ENCODE measurements around the gene ATXN7. TPM values are rescaled to one million over a fixed set of nuclear protein-coding genes. Genes with fewer than 3 reads are reported as not detected.

The ATXN7 gene
- total RNA-seq, 1 experiment from 2014 or later = 27.5 TPM

DNA sequence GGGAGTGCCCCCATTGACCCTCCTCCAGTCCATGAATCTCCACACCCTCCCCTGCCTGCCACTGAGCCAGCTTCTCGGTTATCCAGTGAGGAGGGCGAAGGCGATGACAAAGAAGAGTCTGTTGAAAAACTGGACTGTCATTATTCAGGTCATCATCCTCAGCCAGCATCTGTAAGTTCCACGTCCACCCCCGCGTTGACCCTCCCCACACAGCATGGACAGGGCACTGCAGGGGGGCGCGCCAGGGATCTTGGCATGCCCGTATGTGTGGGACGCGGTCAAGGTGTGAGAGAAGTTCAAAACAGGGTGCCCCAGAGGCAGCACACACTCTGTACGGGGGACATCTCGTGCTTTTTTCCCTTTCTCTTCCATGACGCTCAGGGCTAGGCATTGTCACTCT is 126.5 kb downstream of the ATXN7 start:
- H3K9ac ChIP-seq (ENCODE audit: low read length) = no peak overlapping the region
- intact Hi-C loops (cut with micrococcal nuclease) = loop anchor here (10.0 kb wide), 2 partner anchors 175 to 1365 kb away; partner anchors contain the start of gene C3orf49
- POLR2A ChIA-PET = no interaction called here
- H3K4me3 ChIP-seq (replicated peaks in 1 of 2; ENCODE audit: low read depth in 1 of 2, low read length in 2 of 2) = no peak overlapping the region
- H3K79me2 ChIP-seq (ENCODE audit: insufficient read depth, low read length) = no peaks in the 10 kb centered on the region
- TF ChIP-seq FOSL1 (IDR thresholded peaks at IDR 0.05; ENCODE audit: low read depth) (no peak), CEBPB (IDR thresholded peaks at IDR 0.05; ENCODE audit: low read depth) (no peak), EGR1 (IDR thresholded peaks at IDR 0.05; ENCODE audit: low read depth) (no peak), JUND (IDR thresholded peaks at IDR 0.05) (no peak), SRF (IDR thresholded peaks at IDR 0.05; ENCODE audit: low read depth) (no peak), SP1 (IDR thresholded peaks at IDR 0.05; ENCODE audit: low read depth) (no peak), SIN3A (IDR thresholded peaks at IDR 0.05; ENCODE audit: low read depth) (no peak), ELF1 (IDR thresholded peaks at IDR 0.05; ENCODE audit: borderline replicate concordance, low read depth) (no peak), RAD21 (IDR thresholded peaks at IDR 0.05; ENCODE audit: low read depth) (no peak), CBX3 (IDR thresholded peaks at IDR 0.05; ENCODE audit: low read depth) (no peak), ZNF274 (IDR thresholded peaks at IDR 0.05; ENCODE audit: low read depth, low read length) (no peak), TCF7L2 (IDR thresholded peaks at IDR 0.05; ENCODE audit: borderline replicate concordance, extremely low read depth, insufficient read depth, insufficient read length) (no peak)
- TF ChIP-seq, protein P1, sequence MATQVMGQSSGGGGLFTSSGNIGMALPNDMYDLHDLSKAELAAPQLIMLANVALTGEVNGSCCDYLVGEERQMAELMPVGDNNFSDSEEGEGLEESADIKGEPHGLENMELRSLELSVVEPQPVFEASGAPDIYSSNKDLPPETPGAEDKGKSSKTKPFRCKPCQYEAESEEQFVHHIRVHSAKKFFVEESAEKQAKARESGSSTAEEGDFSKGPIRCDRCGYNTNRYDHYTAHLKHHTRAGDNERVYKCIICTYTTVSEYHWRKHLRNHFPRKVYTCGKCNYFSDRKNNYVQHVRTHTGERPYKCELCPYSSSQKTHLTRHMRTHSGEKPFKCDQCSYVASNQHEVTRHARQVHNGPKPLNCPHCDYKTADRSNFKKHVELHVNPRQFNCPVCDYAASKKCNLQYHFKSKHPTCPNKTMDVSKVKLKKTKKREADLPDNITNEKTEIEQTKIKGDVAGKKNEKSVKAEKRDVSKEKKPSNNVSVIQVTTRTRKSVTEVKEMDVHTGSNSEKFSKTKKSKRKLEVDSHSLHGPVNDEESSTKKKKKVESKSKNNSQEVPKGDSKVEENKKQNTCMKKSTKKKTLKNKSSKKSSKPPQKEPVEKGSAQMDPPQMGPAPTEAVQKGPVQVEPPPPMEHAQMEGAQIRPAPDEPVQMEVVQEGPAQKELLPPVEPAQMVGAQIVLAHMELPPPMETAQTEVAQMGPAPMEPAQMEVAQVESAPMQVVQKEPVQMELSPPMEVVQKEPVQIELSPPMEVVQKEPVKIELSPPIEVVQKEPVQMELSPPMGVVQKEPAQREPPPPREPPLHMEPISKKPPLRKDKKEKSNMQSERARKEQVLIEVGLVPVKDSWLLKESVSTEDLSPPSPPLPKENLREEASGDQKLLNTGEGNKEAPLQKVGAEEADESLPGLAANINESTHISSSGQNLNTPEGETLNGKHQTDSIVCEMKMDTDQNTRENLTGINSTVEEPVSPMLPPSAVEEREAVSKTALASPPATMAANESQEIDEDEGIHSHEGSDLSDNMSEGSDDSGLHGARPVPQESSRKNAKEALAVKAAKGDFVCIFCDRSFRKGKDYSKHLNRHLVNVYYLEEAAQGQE (IDR thresholded peaks at IDR 0.05; ENCODE audit: low read depth) = no peak
- TF ChIP-seq, protein P2, sequence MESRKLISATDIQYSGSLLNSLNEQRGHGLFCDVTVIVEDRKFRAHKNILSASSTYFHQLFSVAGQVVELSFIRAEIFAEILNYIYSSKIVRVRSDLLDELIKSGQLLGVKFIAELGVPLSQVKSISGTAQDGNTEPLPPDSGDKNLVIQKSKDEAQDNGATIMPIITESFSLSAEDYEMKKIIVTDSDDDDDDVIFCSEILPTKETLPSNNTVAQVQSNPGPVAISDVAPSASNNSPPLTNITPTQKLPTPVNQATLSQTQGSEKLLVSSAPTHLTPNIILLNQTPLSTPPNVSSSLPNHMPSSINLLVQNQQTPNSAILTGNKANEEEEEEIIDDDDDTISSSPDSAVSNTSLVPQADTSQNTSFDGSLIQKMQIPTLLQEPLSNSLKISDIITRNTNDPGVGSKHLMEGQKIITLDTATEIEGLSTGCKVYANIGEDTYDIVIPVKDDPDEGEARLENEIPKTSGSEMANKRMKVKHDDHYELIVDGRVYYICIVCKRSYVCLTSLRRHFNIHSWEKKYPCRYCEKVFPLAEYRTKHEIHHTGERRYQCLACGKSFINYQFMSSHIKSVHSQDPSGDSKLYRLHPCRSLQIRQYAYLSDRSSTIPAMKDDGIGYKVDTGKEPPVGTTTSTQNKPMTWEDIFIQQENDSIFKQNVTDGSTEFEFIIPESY (IDR thresholded peaks at IDR 0.05; ENCODE audit: extremely low read depth, insufficient replicate concordance, low read length) = no peak
- TF ChIP-seq, protein P3, sequence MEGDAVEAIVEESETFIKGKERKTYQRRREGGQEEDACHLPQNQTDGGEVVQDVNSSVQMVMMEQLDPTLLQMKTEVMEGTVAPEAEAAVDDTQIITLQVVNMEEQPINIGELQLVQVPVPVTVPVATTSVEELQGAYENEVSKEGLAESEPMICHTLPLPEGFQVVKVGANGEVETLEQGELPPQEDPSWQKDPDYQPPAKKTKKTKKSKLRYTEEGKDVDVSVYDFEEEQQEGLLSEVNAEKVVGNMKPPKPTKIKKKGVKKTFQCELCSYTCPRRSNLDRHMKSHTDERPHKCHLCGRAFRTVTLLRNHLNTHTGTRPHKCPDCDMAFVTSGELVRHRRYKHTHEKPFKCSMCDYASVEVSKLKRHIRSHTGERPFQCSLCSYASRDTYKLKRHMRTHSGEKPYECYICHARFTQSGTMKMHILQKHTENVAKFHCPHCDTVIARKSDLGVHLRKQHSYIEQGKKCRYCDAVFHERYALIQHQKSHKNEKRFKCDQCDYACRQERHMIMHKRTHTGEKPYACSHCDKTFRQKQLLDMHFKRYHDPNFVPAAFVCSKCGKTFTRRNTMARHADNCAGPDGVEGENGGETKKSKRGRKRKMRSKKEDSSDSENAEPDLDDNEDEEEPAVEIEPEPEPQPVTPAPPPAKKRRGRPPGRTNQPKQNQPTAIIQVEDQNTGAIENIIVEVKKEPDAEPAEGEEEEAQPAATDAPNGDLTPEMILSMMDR (IDR thresholded peaks at IDR 0.05 in 2 of 3, conservative IDR thresholded peaks at IDR 0.05 in 1 of 3; ENCODE audit: borderline replicate concordance in 1 of 3, insufficient read depth in 1 of 3, low read depth in 2 of 3, low read length in 2 of 3) = no peak
- peaks cover 14 to 16% of the 10 kb centered on the region in 2 experiments; a peak in 3 of 4 replicates for H3K36me3 ChIP-seq (ENCODE audit: control insufficient read depth in 1 of 2, insufficient read depth in 2 of 2, low read length in 2 of 2)
- no peak for DNase-seq (ENCODE audit: low read depth, low spot score)
- RAD21 ChIA-PET (ENCODE audit: low non-redundant PET in 1 of 2, low total read pairs in 2 of 2, uncharacterized antibody in 2 of 2, unreplicated experiment in 2 of 2) = no interaction called here
- no peak overlapping the region for H3K4me2 ChIP-seq (ENCODE audit: low read length)
- H2AFZ ChIP-seq (ENCODE audit: low read depth, low read length, poor library complexity, severe bottlenecking) = no peak overlapping the region
- no peak for ATAC-seq
- H3K27me3 ChIP-seq (ENCODE audit: insufficient read depth, low read length) = no peaks in the 10 kb centered on the region
- H3K4me1 ChIP-seq (ENCODE audit: control insufficient read depth in 1 of 2, insufficient read depth in 2 of 2, low read length in 2 of 2) = no peaks in the 10 kb centered on the region
- no peaks in the 10 kb centered on the region for H3K9me2 ChIP-seq (ENCODE audit: insufficient read depth)
- no peak overlapping the region for H3K27ac ChIP-seq (ENCODE audit: low read depth, low read length)
- CTCF ChIA-PET = no interaction called here
- no peaks in the 10 kb centered on the region for H4K20me1 ChIP-seq (ENCODE audit: insufficient read depth)
- BruUV-seq (replicated peaks) = no TSS peak
- no peaks in the 10 kb centered on the region for H3K9me3 ChIP-seq (ENCODE audit: control insufficient read depth in 1 of 2, insufficient read depth in 1 of 2, low read depth in 1 of 2, low read length in 2 of 2)

Data from HCT116 (cell line).